Measurements from ENCODE around the gene APBB2. TPM values are rescaled to one million over a fixed set of nuclear protein-coding genes. Genes with fewer than 3 reads are reported as not detected.

Gene APBB2
- total RNA-seq, 1 experiment from 2014 or later, result 46.0 TPM

GRCh38 chr4:41111791-41112190, 102.6 kb downstream of the APBB2 start:
- TF ChIP-seq CTCF (conservative IDR thresholded peaks at IDR 0.05) (no peak), EZH2 (IDR thresholded peaks at IDR 0.05; ENCODE audit: low read depth) (no peak)
- Histone ChIP-seq H3F3A (ENCODE audit: insufficient read depth, low read depth) (no peaks in the 10 kb centered on the region), H3K4me2 (no peak overlapping the region), H3K36me3 (ENCODE audit: low read depth) (no peaks in the 10 kb centered on the region), H3K27me3 (ENCODE audit: insufficient read depth, low read depth) (no peaks in the 10 kb centered on the region), H3K4me3 (no peak overlapping the region), H3K27ac (no peak overlapping the region), H3K79me2 (ENCODE audit: low read depth) (no peaks in the 10 kb centered on the region), H2AFZ (no peak overlapping the region), H4K20me1 (ENCODE audit: insufficient read depth) (no peaks in the 10 kb centered on the region), H3K9me3 (ENCODE audit: insufficient read depth, low read depth) (no peaks in the 10 kb centered on the region), H3K9me2 (ENCODE audit: insufficient read depth) (no peaks in the 10 kb centered on the region), H3K4me1 (replicated peaks; ENCODE audit: insufficient read depth) (no peaks in the 10 kb centered on the region)
- BruUV-seq (replicated peaks), result no TSS peak
- intact Hi-C loops (cut with micrococcal nuclease; ENCODE audit: unreplicated experiment), result no loop called here
- POLR2A ChIA-PET (ENCODE audit: unreplicated experiment), result no interaction called here
- no peak for DNase-seq
- CTCF ChIA-PET, result no interaction called here

- Histone ChIP-seq H3F3A (ENCODE audit: insufficient read depth, low read depth) (no peaks in the 10 kb centered on the region), H4K20me1 (ENCODE audit: insufficient read depth) (no peaks in the 10 kb centered on the region), H3K27me3 (ENCODE audit: insufficient read depth, low read depth) (no peaks in the 10 kb centered on the region), H3K36me3 (ENCODE audit: low read depth) (no peaks in the 10 kb centered on the region), H3K79me2 (ENCODE audit: low read depth) (no peaks in the 10 kb centered on the region), H3K4me2 (no peak overlapping the region), H2AFZ (no peak overlapping the region), H3K9me2 (ENCODE audit: insufficient read depth) (no peaks in the 10 kb centered on the region), H3K4me3 (no peak overlapping the region), H3K9me3 (ENCODE audit: insufficient read depth, low read depth) (no peaks in the 10 kb centered on the region), H3K27ac (no peak overlapping the region), H3K4me1 (replicated peaks; ENCODE audit: insufficient read depth) (no peaks in the 10 kb centered on the region)
- no peak for DNase-seq
- TF ChIP-seq EZH2 (IDR thresholded peaks at IDR 0.05; ENCODE audit: low read depth), result no peak
- TF ChIP-seq CTCF (conservative IDR thresholded peaks at IDR 0.05), result no peak
- CTCF ChIA-PET, result no interaction called here
- BruUV-seq (replicated peaks), result no TSS peak
- POLR2A ChIA-PET (ENCODE audit: unreplicated experiment), result no interaction called here
- intact Hi-C loops (cut with micrococcal nuclease; ENCODE audit: unreplicated experiment), result no loop called here
These were observed 104.3 kb downstream of the APBB2 start for GRCh38 chr4:41110050-41110449.

- Histone ChIP-seq H3K4me3 (no peak overlapping the region), H3F3A (ENCODE audit: insufficient read depth, low read depth) (no peaks in the 10 kb centered on the region), H3K36me3 (ENCODE audit: low read depth) (no peaks in the 10 kb centered on the region), H3K9me2 (ENCODE audit: insufficient read depth) (no peaks in the 10 kb centered on the region), H3K4me2 (no peak overlapping the region), H3K27me3 (ENCODE audit: insufficient read depth, low read depth) (no peaks in the 10 kb centered on the region), H3K4me1 (replicated peaks; ENCODE audit: insufficient read depth) (no peaks in the 10 kb centered on the region), H3K27ac (no peak overlapping the region), H3K79me2 (ENCODE audit: low read depth) (no peaks in the 10 kb centered on the region), H2AFZ (no peak overlapping the region), H3K9me3 (ENCODE audit: insufficient read depth, low read depth) (no peaks in the 10 kb centered on the region), H4K20me1 (ENCODE audit: insufficient read depth) (no peaks in the 10 kb centered on the region)
- CTCF ChIA-PET, result no interaction called here
- POLR2A ChIA-PET (ENCODE audit: unreplicated experiment), result no interaction called here
- no TSS peak for BruUV-seq (replicated peaks)
- intact Hi-C loops (cut with micrococcal nuclease; ENCODE audit: unreplicated experiment), result no loop called here
- DNase-seq, result no peak
- TF ChIP-seq EZH2 (IDR thresholded peaks at IDR 0.05; ENCODE audit: low read depth), result no peak
- no peak for TF ChIP-seq CTCF (conservative IDR thresholded peaks at IDR 0.05)
These were observed 105.9 kb downstream of the APBB2 start for GRCh38 chr4:41108481-41108880.
